ENCODE data around the gene ZNF529.

- TF ChIP-seq CTCF (IDR thresholded peaks at IDR 0.05) (no peak), POLR2A (IDR thresholded peaks at IDR 0.05) (no peak)
These were observed 71.1 kb downstream of the ZNF529 start for GRCh38 chr19:36501973-36502372.
